NAMALWA (cell line): Measurements from ENCODE around the gene NEU3.
A peak's percentile ranks its signal among the peaks of the same experiment; 100 is the strongest.
"Not testable (repeated sequence)": the region's sequence is repeated elsewhere in the genome, so short reads cannot be mapped to it uniquely, and the experiment has no call there.

Experiments used
- DNase-seq: peaks from one replicate; pipeline ENCODE4 v3.0.0-alpha.2; 2015; ENCODE audit warnings: low spot score

Gene NEU3

GRCh38 chr11:75029836-75030631 lies 41.3 kb downstream of the NEU3 start:
- no peak for DNase-seq

GRCh38 chr11:75031224-75031753 lies 42.6 kb downstream of the NEU3 start:
- no peak for DNase-seq

- DNase-seq, result peak; percentile 62
Observed at GRCh38 chr11:75031771-75032549, 43.2 kb downstream of the NEU3 start.

- no peak for DNase-seq
Observed at GRCh38 chr11:75032550-75032935, 43.8 kb downstream of the NEU3 start.

GRCh38 chr11:75033916-75034315 lies 45.2 kb downstream of the NEU3 start:
- DNase-seq, result no peak

GRCh38 chr11:75035256-75035655 lies 46.5 kb downstream of the NEU3 start:
- DNase-seq, result no peak

- DNase-seq, result no peak
Observed at GRCh38 chr11:75035911-75036565, 47.3 kb downstream of the NEU3 start.

GRCh38 chr11:75040167-75040770 lies 51.5 kb downstream of the NEU3 start:
- DNase-seq, result no peak

GRCh38 chr11:75041263-75041662 lies 52.5 kb downstream of the NEU3 start:
- no peak for DNase-seq

- DNase-seq, result not testable (repeated sequence)
Observed at GRCh38 chr11:75041821-75042220, 53.1 kb downstream of the NEU3 start.

- not testable (repeated sequence) for DNase-seq
Observed at GRCh38 chr11:75044381-75045170, 55.8 kb downstream of the NEU3 start.

- not testable (repeated sequence) for DNase-seq
Observed at GRCh38 chr11:75046668-75047067, 57.9 kb downstream of the NEU3 start.

- DNase-seq, result no peak
Observed at GRCh38 chr11:75047191-75047590, 58.5 kb downstream of the NEU3 start.

- DNase-seq, result peak; percentile 22
Observed at GRCh38 chr11:75049501-75050266, 61.0 kb downstream of the NEU3 start.

- DNase-seq, result no peak
Observed at GRCh38 chr11:75050516-75050915, 61.8 kb downstream of the NEU3 start.

- no peak for DNase-seq
Observed at GRCh38 chr11:75051043-75051442, 62.3 kb downstream of the NEU3 start.

- DNase-seq, result no peak
Observed at GRCh38 chr11:75052457-75052856, 63.7 kb downstream of the NEU3 start.

GRCh38 chr11:75055511-75055910 lies 66.8 kb downstream of the NEU3 start:
- DNase-seq, result no peak

GRCh38 chr11:75056814-75057213 lies 68.1 kb downstream of the NEU3 start:
- DNase-seq, result no peak

- no peak for DNase-seq
Observed at GRCh38 chr11:75059299-75059698, 70.6 kb downstream of the NEU3 start.
